ENCODE measurements around the gene TRIM3. TPM values are rescaled to one million over a fixed set of nuclear protein-coding genes. Genes with fewer than 3 reads are reported as not detected.

Gene TRIM3
- total RNA-seq, 1 experiment from 2014 or later: 13.4 TPM

DNA sequence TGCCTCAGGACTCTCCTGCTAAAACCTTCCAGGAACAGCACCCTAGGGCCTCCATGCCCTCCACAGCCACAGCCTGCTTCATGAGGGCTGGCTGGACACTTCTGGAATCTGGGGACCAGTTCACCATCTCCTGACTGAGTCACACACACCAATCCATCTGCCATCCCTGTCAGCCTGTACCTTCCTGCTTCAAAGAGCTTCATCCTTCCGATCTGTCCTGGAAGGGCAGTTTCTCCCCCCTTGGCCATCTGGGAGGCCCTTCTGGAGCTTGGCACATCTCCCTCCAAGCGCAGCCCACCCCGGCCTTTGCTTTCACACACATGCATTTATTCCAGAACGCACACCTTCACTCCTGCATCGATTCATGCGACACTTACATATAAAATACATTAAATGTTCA, 67.9 kb downstream of the TRIM3 start:
- TF ChIP-seq YY1 (IDR thresholded peaks at IDR 0.05; ENCODE audit: extremely low read depth, insufficient replicate concordance, low read depth, low read length): no peak
- no peaks in the 10 kb centered on the region for H3K79me2 ChIP-seq (ENCODE audit: insufficient read depth, low read length)
- H4K20me1 ChIP-seq (ENCODE audit: insufficient read depth): no peaks in the 10 kb centered on the region
- POLR2A ChIA-PET: no interaction called here
- RAD21 ChIA-PET (ENCODE audit: low non-redundant PET in 1 of 2, low total read pairs in 2 of 2, uncharacterized antibody in 2 of 2, unreplicated experiment in 2 of 2): no interaction called here
- DNase-seq (ENCODE audit: low read depth, low spot score) (no peak), ATAC-seq (no peak)
- no peaks in the 10 kb centered on the region for H3K36me3 ChIP-seq (ENCODE audit: control insufficient read depth in 1 of 2, insufficient read depth in 2 of 2, low read length in 2 of 2)
- H3K9me3 ChIP-seq (ENCODE audit: control insufficient read depth in 1 of 2, insufficient read depth in 1 of 2, low read depth in 1 of 2, low read length in 2 of 2): no peaks in the 10 kb centered on the region
- H2AFZ ChIP-seq (ENCODE audit: low read depth, low read length, poor library complexity, severe bottlenecking): no peak overlapping the region
- no TSS peak for BruUV-seq (replicated peaks)
- no peak overlapping the region for H3K27ac ChIP-seq (ENCODE audit: low read depth, low read length)
- H3K9ac ChIP-seq (ENCODE audit: low read length): no peak overlapping the region
- CTCF ChIA-PET: no interaction called here
- no peak overlapping the region for H3K4me2 ChIP-seq (ENCODE audit: low read length)
- no peak overlapping the region for H3K4me3 ChIP-seq (replicated peaks in 1 of 2; ENCODE audit: low read depth in 1 of 2, low read length in 2 of 2)
- H3K4me1 ChIP-seq (ENCODE audit: control insufficient read depth in 1 of 2, insufficient read depth in 2 of 2, low read length in 2 of 2): no peaks in the 10 kb centered on the region
- intact Hi-C loops (cut with micrococcal nuclease): no loop called here
- H3K9me2 ChIP-seq (ENCODE audit: insufficient read depth): no peaks in the 10 kb centered on the region
- no peaks in the 10 kb centered on the region for H3K27me3 ChIP-seq (ENCODE audit: insufficient read depth, low read length)

DNA sequence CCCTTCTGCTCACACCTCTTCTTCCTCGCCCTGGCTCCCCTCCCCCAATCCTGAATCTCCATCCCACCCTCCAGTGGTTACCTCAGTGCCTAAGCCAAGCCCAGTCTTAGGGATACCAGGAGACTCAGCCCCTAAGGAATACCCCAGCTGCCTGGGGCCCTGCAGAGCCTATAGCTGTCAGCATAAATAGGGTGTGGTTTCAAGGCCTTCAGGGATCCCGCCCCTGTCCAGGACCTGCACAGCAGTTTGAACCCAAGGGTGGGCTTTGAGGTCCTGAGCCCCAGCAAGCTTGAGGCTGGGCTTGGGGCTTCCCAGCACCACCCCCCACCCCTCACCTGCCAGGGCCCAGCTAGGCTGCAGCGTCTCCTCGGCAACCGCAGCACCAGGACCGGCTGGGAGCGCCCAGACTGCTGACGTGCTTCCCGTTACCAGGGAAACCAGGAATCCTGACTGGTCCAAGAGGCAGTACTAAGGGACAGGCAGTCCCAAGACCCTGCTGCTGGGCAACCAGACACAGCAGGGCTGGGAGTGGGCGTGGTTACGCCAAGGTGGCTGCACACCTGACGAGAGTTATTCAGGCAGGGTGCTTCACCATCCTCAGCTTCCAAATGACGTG, 68.6 kb downstream of the TRIM3 start:
- intact Hi-C loops (cut with micrococcal nuclease): no loop called here
- POLR2A ChIA-PET: no interaction called here
- TF ChIP-seq SIN3A (IDR thresholded peaks at IDR 0.05; ENCODE audit: low read depth) (no peak), POLR2A (IDR thresholded peaks at IDR 0.05; ENCODE audit: borderline replicate concordance, extremely low read depth, insufficient read depth, insufficient read length) (no peak), YY1 (IDR thresholded peaks at IDR 0.05; ENCODE audit: extremely low read depth, insufficient replicate concordance, low read depth, low read length) (no peak), TCF7L2 (IDR thresholded peaks at IDR 0.05; ENCODE audit: borderline replicate concordance, extremely low read depth, insufficient read depth, insufficient read length) (no peak), CBX3 (IDR thresholded peaks at IDR 0.05; ENCODE audit: low read depth) (no peak), ZBTB33 (IDR thresholded peaks at IDR 0.05; ENCODE audit: extremely low read depth, insufficient replicate concordance, low read length) (no peak), JUND (IDR thresholded peaks at IDR 0.05) (no peak), ATF3 (IDR thresholded peaks at IDR 0.05) (no peak), CEBPB (IDR thresholded peaks at IDR 0.05; ENCODE audit: low read depth) (no peak), ZNF274 (IDR thresholded peaks at IDR 0.05; ENCODE audit: low read depth, low read length) (no peak), RAD21 (IDR thresholded peaks at IDR 0.05; ENCODE audit: low read depth) (no peak)
- TF ChIP-seq, protein P1, sequence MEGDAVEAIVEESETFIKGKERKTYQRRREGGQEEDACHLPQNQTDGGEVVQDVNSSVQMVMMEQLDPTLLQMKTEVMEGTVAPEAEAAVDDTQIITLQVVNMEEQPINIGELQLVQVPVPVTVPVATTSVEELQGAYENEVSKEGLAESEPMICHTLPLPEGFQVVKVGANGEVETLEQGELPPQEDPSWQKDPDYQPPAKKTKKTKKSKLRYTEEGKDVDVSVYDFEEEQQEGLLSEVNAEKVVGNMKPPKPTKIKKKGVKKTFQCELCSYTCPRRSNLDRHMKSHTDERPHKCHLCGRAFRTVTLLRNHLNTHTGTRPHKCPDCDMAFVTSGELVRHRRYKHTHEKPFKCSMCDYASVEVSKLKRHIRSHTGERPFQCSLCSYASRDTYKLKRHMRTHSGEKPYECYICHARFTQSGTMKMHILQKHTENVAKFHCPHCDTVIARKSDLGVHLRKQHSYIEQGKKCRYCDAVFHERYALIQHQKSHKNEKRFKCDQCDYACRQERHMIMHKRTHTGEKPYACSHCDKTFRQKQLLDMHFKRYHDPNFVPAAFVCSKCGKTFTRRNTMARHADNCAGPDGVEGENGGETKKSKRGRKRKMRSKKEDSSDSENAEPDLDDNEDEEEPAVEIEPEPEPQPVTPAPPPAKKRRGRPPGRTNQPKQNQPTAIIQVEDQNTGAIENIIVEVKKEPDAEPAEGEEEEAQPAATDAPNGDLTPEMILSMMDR (IDR thresholded peaks at IDR 0.05 in 2 of 3, conservative IDR thresholded peaks at IDR 0.05 in 1 of 3; ENCODE audit: borderline replicate concordance in 1 of 3, insufficient read depth in 1 of 3, low read depth in 2 of 3, low read length in 2 of 3): no peak

More for the DNA sequence above, 68.6 kb downstream of the TRIM3 start:
- no peaks in the 10 kb centered on the region for H3K79me2 ChIP-seq (ENCODE audit: insufficient read depth, low read length)
- no peaks in the 10 kb centered on the region for H3K36me3 ChIP-seq (ENCODE audit: control insufficient read depth in 1 of 2, insufficient read depth in 2 of 2, low read length in 2 of 2)
- no peak overlapping the region for H3K4me2 ChIP-seq (ENCODE audit: low read length)
- CTCF ChIA-PET: no interaction called here
- BruUV-seq (replicated peaks): no TSS peak
- H3K4me1 ChIP-seq (ENCODE audit: control insufficient read depth in 1 of 2, insufficient read depth in 2 of 2, low read length in 2 of 2): no peaks in the 10 kb centered on the region
- no peak for DNase-seq (ENCODE audit: low read depth, low spot score)
- no peak overlapping the region for H3K9ac ChIP-seq (ENCODE audit: low read length)
- H2AFZ ChIP-seq (ENCODE audit: low read depth, low read length, poor library complexity, severe bottlenecking): no peak overlapping the region
- no peaks in the 10 kb centered on the region for H3K9me2 ChIP-seq (ENCODE audit: insufficient read depth)
- no peak overlapping the region for H3K27ac ChIP-seq (ENCODE audit: low read depth, low read length)
- ATAC-seq: no peak
- RAD21 ChIA-PET (ENCODE audit: low non-redundant PET in 1 of 2, low total read pairs in 2 of 2, uncharacterized antibody in 2 of 2, unreplicated experiment in 2 of 2): no interaction called here
- H3K9me3 ChIP-seq (ENCODE audit: control insufficient read depth in 1 of 2, insufficient read depth in 1 of 2, low read depth in 1 of 2, low read length in 2 of 2): no peaks in the 10 kb centered on the region
- no peaks in the 10 kb centered on the region for H4K20me1 ChIP-seq (ENCODE audit: insufficient read depth)
- H3K4me3 ChIP-seq (replicated peaks in 1 of 2; ENCODE audit: low read depth in 1 of 2, low read length in 2 of 2): no peak overlapping the region
- no peaks in the 10 kb centered on the region for H3K27me3 ChIP-seq (ENCODE audit: insufficient read depth, low read length)
